ENCODE data around the gene FAM81A. TPM values are rescaled to one million over a fixed set of nuclear protein-coding genes. Genes with fewer than 3 reads are reported as not detected.

FAM81A gene
- total and polyA plus RNA-seq, 2 donors (not counting 1 experiment from before 2014, with no cell fraction given): 0.24 to 0.33 TPM

DNA sequence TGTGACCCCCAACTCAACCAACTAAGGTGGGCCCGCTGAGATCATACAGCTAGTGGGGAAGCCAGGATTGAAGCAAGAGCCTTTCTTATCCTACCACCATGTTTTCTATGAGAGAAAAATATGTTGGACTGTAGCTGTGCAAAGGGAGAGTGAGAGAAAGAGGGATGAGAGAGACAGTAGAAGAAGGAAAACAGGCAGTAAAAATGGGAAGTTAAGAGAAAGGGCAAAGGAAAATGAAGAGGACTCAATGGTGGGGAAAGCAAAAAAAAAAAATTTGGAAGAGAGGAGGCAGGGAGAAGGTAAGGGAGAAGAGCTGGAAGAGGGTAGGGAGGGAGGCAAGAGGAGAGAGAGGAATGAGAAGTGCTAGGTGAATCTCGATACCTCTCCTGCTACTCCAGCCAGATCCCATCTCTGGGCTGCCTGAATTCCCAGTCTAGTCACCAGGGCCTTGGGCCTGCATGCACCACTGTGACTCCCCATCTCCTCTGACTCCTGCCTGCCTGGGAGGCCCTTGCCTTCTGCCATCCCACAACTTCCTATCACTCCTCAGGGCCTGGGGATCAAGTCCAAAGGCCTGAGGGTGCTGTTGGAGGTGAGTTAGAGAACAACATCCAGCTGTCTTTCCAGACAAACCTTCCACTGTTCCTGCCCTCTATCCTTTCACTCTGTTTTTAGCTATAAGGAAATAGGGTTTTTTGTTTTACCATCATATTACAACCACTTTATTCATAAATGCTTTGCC is 15.7 kb downstream of the FAM81A start:
- TF ChIP-seq, protein P1, sequence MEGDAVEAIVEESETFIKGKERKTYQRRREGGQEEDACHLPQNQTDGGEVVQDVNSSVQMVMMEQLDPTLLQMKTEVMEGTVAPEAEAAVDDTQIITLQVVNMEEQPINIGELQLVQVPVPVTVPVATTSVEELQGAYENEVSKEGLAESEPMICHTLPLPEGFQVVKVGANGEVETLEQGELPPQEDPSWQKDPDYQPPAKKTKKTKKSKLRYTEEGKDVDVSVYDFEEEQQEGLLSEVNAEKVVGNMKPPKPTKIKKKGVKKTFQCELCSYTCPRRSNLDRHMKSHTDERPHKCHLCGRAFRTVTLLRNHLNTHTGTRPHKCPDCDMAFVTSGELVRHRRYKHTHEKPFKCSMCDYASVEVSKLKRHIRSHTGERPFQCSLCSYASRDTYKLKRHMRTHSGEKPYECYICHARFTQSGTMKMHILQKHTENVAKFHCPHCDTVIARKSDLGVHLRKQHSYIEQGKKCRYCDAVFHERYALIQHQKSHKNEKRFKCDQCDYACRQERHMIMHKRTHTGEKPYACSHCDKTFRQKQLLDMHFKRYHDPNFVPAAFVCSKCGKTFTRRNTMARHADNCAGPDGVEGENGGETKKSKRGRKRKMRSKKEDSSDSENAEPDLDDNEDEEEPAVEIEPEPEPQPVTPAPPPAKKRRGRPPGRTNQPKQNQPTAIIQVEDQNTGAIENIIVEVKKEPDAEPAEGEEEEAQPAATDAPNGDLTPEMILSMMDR (conservative IDR thresholded peaks at IDR 0.05 in 1 of 2, IDR thresholded peaks at IDR 0.05 in 1 of 2; ENCODE audit: low read depth in 1 of 2, low read length in 2 of 2): no peak
- TF ChIP-seq EZH2 (IDR thresholded peaks at IDR 0.05; ENCODE audit: low read length, missing control alignments): no peak
- no peaks in the 10 kb centered on the region for H3K79me2 ChIP-seq (ENCODE audit: control insufficient read depth, insufficient read depth, low read length)
- H3K4me1 ChIP-seq (ENCODE audit: control insufficient read depth, extremely low read depth, insufficient read depth, low read length): no peaks in the 10 kb centered on the region
- DNase-seq (ENCODE audit: low read depth in 2 of 2): no peak
- no peak overlapping the region for H3K4me2 ChIP-seq (ENCODE audit: extremely low read depth, insufficient read depth, low read length)
- no peak overlapping the region for H3K27ac ChIP-seq (ENCODE audit: insufficient read depth, low read length)
- H3K27me3 ChIP-seq (ENCODE audit: control insufficient read depth, insufficient read depth, low read length): no peaks in the 10 kb centered on the region
- no peaks in the 10 kb centered on the region for H4K20me1 ChIP-seq (ENCODE audit: control insufficient read depth, extremely low read depth, insufficient read depth, low read length)
- no peak overlapping the region for H3K4me3 ChIP-seq (replicated peaks in 1 of 4; ENCODE audit: control extremely low read depth in 1 of 4, insufficient read depth in 1 of 4, low read depth in 3 of 4, low read length in 4 of 4)
- no peak overlapping the region for H2AFZ ChIP-seq (ENCODE audit: low read length)
- no peaks in the 10 kb centered on the region for H3K9me3 ChIP-seq (ENCODE audit: control insufficient read depth, insufficient read depth, low read depth, low read length)
- H3K9ac ChIP-seq (ENCODE audit: insufficient read depth, low read length): no peak overlapping the region
- no peaks in the 10 kb centered on the region for H3K36me3 ChIP-seq (ENCODE audit: control insufficient read depth, insufficient read depth, low read length)

DNA sequence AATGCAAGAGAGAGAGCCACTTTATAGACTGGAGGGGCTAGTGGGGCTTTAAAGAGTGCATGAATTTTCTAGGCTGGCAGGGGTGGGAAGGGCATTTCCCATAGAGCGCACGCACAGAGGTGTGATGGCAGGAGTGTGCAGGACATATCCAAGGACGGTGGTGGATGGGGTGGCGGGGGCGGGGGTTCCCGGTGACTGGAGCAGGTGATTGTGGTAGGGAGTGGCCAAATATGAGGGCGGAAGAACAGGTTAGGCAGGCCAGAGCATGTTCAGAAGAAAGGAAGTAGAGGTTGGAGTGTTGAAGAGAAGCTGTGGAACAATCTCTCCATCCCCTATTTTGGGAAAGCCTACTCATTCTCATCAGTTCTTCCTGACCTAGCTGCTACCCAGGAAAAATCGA is 18.1 kb downstream of the FAM81A start:
- Histone ChIP-seq H3K27ac (ENCODE audit: insufficient read depth, low read length) (no peak overlapping the region), H3K4me3 (replicated peaks in 1 of 4; ENCODE audit: control extremely low read depth in 1 of 4, insufficient read depth in 1 of 4, low read depth in 3 of 4, low read length in 4 of 4) (no peak overlapping the region), H3K4me1 (ENCODE audit: control insufficient read depth, extremely low read depth, insufficient read depth, low read length) (no peaks in the 10 kb centered on the region), H3K9me3 (ENCODE audit: control insufficient read depth, insufficient read depth, low read depth, low read length) (no peaks in the 10 kb centered on the region), H2AFZ (ENCODE audit: low read length) (no peak overlapping the region), H3K4me2 (ENCODE audit: extremely low read depth, insufficient read depth, low read length) (no peak overlapping the region), H3K79me2 (ENCODE audit: control insufficient read depth, insufficient read depth, low read length) (no peaks in the 10 kb centered on the region), H3K9ac (ENCODE audit: insufficient read depth, low read length) (no peak overlapping the region), H3K27me3 (ENCODE audit: control insufficient read depth, insufficient read depth, low read length) (no peaks in the 10 kb centered on the region), H4K20me1 (ENCODE audit: control insufficient read depth, extremely low read depth, insufficient read depth, low read length) (no peaks in the 10 kb centered on the region), H3K36me3 (ENCODE audit: control insufficient read depth, insufficient read depth, low read length) (no peaks in the 10 kb centered on the region)
- no peak for DNase-seq (ENCODE audit: low read depth in 2 of 2)
- TF ChIP-seq, protein P1 (conservative IDR thresholded peaks at IDR 0.05 in 1 of 2, IDR thresholded peaks at IDR 0.05 in 1 of 2; ENCODE audit: low read depth in 1 of 2, low read length in 2 of 2): no peak
- no peak for TF ChIP-seq EZH2 (IDR thresholded peaks at IDR 0.05; ENCODE audit: low read length, missing control alignments)

DNA sequence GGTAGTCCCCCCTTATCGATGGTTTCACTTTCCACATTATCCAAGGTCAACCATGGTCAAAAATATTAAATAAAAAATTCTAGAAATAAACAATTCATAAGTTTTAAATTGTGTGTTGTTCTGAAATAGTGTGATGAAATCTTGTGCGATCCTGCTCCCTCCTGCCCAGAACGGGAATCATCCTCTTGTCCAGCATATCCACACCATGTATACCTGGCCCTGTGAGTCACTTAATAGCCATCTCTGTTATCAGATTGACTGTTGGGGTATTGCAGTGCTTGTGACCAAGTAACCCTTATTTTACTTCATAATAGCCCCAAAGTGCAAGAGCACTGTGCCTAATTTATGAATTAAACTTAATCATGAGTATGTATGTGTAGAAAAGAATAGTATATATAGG is 19.1 kb downstream of the FAM81A start:
- TF ChIP-seq, protein P1 (conservative IDR thresholded peaks at IDR 0.05 in 1 of 2, IDR thresholded peaks at IDR 0.05 in 1 of 2; ENCODE audit: low read depth in 1 of 2, low read length in 2 of 2): no peak
- TF ChIP-seq EZH2 (IDR thresholded peaks at IDR 0.05; ENCODE audit: low read length, missing control alignments): no peak
- Histone ChIP-seq H3K4me2 (ENCODE audit: extremely low read depth, insufficient read depth, low read length) (no peak overlapping the region), H3K9ac (ENCODE audit: insufficient read depth, low read length) (no peak overlapping the region), H2AFZ (ENCODE audit: low read length) (no peak overlapping the region), H3K36me3 (ENCODE audit: control insufficient read depth, insufficient read depth, low read length) (no peaks in the 10 kb centered on the region), H3K79me2 (ENCODE audit: control insufficient read depth, insufficient read depth, low read length) (no peaks in the 10 kb centered on the region), H4K20me1 (ENCODE audit: control insufficient read depth, extremely low read depth, insufficient read depth, low read length) (no peaks in the 10 kb centered on the region), H3K27ac (ENCODE audit: insufficient read depth, low read length) (no peak overlapping the region), H3K27me3 (ENCODE audit: control insufficient read depth, insufficient read depth, low read length) (no peaks in the 10 kb centered on the region), H3K4me3 (replicated peaks in 1 of 4; ENCODE audit: control extremely low read depth in 1 of 4, insufficient read depth in 1 of 4, low read depth in 3 of 4, low read length in 4 of 4) (no peak overlapping the region), H3K9me3 (ENCODE audit: control insufficient read depth, insufficient read depth, low read depth, low read length) (no peaks in the 10 kb centered on the region), H3K4me1 (ENCODE audit: control insufficient read depth, extremely low read depth, insufficient read depth, low read length) (no peaks in the 10 kb centered on the region)
- DNase-seq (ENCODE audit: low read depth in 2 of 2): peak in 1 of 2 donors; percentile 9
